Stimulated activated CD8-positive, alpha-beta memory T cell treated with anti-CD3 and anti-CD28 coated beads, Interleukin-12 subunit alpha, Interleukin-12 subunit beta, amount 100 ng/mL, for 1 hour (primary cell): ENCODE data around the gene TXNRD1.
"Not testable (repeated sequence)": the region's sequence is repeated elsewhere in the genome, so short reads cannot be mapped to it uniquely, and the experiment has no call there.

Source experiments
- DNase-seq: peaks from one replicate; pipeline ENCODE4 v3.0.0-alpha.2; 2020; ENCODE audit warnings: low read depth

Gene TXNRD1

DNA sequence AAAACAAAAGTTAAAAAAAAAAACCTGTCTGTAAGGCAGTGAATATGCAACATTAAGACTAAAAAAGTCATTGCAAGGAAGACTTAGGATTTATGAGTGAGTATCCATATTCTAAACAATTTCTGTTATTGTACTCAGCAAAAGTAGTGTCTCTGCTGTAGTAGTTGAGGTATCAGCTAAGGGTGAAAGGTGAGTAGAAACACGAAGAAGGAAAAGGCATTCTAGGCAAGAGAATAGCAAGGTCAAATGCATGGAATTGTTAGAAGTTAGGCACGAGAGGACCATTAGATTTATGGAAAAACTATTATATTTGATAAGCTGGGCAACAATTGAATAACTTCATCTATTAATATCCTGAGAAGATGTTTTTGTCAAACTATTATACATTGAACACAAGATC is 89.8 kb downstream of the TXNRD1 start:
- DNase-seq, result no peak

DNA sequence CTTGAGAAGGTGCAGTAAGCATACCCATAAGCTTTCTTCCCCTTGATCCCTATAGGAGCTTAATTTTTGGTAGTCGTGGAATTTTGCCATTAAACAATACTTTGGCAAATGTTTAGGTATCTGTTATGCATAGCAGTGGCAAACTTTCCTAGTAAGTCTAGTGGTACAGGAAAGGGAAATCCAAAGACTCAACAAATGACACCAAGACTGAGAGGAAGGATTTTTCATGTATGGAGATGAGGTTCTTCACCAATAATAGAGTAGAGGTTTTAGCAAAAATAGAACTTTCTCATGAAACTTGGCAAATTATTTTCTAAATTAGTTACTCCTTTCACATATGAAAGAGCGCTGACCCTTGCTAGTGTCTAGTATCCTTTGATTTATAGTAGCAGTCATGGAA is 90.8 kb downstream of the TXNRD1 start:
- no peak for DNase-seq

DNA sequence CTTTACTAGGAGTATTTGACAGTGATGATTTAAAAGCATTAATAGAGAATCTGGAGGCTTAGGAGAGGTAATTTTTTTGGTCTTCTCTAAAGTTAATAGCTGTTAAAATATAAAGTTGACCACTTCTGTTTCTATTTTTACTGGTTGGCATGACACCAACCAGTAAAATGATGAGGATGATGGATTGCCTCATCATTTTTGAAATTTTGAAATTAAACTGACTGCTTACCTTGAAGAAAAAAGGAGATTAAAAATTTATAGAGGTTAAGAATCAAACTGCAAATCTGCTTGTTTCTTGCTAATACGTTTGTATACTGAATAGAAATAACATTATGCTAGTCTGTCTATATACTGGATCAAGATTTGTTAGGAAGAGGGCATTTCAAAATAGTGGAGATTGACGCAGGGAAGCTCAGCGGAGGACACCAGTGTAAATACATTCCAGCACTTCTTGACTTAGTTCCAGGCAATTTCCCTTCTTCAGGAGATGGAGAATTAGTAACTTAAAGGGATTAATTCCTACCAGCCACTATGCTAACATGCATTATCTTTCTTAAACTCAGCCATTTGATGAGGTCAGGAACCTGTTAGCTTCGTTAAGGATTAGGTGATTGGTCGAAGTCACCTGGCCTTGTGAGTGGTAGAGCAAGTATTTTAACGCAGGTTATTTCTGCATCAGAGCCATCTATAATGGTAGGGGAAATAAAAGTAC is 91.5 kb downstream of the TXNRD1 start:
- no peak for DNase-seq

DNA sequence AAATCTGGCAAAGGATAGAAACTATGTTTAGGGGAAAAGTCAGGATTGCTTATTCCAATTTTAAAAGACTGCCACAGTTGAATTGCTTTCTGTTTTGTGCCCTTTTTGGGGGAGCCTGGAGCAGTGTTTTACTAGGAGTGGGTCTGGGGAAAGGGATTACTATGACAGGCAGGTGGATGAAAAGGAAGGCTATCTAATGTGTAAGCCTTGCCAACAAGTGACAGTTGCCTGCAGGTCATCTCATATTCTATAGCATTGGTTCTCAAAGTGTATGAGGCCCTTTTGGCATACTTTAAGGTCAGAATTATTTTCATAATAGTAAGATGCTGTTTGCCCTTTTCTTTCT is 92.0 kb downstream of the TXNRD1 start:
- no peak for DNase-seq

DNA sequence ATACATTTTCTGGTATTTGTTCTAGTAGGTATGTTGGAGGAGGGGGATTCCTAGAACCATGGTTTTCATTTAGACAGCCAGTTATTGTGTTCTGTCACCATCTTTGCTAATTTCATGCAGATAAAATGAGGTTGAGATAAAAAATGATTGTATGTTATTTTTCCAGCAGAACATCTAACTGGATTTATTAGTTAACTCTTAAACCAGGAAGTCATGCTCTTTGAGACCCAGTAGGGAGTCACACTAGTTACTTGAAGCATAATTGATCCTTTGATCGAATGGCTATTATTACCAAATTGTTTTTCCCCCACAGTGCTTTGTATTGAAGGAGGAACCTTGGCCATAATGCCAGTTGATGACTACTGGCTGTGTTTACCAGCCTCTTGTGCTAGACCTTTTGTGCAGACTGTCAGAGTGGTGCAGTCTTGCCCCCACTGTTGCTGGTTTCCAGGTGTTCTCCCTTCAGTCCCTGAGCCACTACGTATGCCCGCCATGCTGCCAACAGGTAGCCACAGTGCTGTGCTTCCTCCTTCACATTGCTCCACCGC is 93.9 kb downstream of the TXNRD1 start:
- no peak for DNase-seq

DNA sequence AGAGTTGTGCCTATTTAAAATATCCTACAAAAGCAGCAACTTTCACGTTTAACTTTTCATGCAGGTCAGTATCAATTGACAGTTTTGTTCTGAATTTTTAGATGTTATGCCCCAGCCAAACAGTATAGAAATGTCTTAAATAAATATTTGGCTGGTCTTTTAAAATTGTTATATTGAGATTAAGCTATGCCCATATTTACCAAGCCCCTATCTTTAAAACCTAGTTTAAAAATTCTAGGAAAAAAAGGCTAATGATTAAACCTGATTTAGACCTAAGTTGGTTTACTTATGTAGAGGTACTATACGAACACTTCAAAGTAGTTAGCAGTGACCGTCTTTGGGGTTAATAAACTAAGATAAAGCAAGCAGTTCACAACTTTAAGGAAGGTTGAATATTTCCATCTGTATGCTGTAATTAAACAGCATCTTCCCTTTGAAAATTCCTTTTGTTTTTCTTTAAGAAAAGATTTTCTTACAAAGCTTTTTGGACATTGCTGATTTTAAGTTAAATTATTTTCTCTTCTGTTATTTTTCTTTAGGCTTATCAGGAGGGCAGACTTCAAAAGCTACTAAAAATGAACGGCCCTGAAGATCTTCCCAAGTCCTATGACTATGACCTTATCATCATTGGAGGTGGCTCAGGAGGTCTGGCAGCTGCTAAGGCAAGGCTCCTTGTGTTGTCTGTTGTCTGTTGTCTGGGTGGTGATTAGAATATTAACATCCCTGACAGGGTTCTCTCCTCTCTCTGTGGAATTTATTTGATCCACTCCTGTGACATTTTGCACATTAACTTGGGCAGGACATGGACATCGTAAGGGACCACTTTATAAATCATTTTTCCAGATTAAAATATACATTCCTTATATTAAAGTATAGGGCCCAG is 95.4 kb downstream of the TXNRD1 start:
- no peak for DNase-seq

DNA sequence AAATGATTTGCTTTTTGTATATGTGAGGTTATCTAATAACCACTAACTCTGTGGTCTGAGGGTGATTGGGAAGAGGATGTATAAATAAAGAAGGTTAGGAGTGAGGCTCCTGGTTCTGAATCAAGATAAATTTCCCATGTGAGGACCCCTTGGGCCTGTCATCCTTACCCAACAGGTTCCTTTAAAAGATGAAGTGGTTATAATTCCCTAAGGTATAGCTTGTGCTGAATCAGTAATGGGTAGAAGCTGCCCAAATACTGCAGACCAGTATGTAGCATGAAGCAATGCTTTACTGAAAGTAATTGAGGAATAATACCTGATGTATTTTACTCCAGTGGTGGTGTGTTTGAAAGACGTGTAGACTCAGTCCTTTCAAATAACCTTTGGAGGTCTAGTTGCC is 96.6 kb downstream of the TXNRD1 start:
- no peak for DNase-seq

DNA sequence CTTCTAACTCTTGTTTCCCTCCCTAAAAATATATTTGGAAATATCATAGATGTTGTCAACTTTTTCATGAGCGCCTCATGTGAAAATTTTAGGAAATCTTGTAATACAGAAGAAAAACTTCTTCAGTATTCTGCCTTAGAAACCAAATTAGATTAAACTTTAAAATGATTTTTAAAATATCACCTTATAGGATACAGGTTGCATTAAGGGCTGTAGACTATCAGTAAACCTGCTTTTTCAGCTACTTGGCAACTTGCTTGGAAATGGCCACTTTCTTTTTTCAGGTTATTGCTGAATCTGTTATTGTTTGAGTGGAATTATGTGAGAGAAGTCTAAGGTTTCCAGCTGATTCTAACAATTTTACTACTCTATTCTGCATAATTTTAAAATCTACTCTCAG is 97.1 kb downstream of the TXNRD1 start:
- no peak for DNase-seq

DNA sequence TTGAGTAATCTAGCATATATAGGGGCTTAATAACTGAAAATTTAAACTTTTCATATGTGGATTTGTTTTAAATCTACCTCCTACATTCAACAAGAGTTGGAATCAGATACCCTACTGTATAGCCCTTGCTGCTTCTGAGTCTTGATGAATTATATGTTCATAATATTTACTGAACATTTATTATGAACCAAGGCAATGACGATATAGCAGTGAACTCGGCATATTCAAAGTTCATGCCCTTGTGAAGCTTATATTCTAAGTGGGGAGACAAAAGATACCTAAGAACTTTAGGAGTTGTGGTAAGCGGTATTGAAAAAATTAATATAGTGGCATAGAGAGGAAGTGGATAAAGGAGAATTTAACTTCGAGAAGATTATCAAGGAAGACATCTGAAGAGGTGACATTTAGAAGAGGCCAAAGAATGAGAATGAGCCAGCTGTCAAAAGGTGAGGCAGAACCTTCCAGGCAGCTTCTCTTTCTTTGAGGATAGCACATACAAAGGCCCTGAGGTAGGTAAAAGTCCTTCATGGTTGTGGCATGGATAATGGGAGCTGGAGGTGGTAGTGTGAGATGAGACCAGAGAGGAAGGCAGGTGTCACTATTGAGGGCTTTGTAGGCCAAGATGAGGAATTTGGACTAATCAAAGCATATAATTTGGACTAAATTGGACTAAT is 98.1 kb downstream of the TXNRD1 start:
- DNase-seq, result no peak

DNA sequence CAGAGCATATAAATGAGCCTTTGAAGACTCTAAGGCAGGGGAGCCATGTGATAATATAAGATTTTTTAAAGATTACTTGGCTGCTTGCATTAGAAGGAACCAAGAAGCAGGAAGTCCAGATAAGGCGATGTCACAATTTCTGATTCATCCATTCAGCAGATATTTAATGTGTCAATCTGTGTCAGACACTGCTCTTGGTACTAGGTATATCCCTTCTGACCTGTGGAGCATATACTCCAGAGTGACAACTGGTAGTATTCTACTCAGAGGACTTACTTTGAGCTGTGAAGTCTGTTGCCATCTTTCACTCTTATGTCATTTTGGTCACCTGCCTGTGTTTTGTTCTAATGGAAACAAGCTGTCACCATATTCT is 98.6 kb downstream of the TXNRD1 start:
- DNase-seq, result no peak

DNA sequence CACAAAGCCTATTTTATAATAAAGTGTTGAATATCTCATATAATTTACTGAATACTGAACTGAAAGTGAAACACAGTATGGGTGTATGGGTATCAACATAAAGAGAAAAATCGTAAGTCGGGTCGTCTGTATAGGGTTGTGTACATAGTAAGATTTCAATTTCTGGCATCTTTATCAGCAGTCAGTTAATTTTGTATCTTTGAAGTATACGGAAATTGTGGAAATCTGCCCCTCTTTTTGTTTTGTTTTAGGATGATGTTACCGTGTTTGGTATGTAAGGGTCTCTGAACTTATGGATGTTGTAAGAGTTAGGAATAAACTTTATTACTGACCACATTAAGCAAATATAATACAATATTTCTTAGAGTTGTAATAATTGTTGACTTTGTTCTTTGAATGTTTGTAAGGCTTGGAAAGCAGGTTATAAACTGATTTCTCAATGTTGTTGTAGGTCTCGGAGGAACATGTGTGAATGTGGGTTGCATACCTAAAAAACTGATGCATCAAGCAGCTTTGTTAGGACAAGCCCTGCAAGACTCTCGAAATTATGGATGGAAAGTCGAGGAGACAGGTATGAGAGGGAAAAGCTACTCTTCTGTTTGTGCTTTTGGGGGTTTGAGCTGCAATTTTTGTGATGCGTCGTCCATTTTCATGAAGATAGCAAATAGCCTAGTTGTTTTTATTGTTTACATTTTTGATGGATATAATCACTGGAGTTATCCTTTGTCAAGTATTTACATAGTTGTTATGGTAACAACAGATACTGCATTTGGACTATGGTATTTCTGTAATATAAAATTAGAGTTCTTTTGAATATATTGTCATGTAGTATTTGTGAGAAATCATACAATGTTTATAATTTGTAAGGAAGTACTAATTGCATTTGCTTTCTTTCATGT is 100.0 kb downstream of the TXNRD1 start:
- DNase-seq, result no peak

DNA sequence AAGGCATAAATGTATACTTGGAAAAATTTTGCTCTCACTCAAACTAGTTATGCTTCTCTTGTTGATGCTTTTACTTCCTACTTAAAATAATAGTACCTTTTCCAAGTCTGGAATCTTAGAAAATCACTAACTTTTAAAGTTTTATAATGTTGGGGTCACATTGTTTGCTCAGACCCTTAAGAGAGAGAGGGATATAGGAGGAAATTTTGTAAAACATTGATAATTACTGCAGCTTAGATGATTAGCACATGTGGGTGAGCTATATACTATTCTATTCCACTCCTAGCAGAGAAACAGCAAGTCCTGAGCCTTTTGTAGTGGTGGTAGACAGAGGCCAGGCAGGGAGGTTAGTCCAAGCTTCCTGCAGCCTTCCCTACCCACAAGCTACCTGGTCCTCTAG is 101.4 kb downstream of the TXNRD1 start:
- DNase-seq, result no peak

DNA sequence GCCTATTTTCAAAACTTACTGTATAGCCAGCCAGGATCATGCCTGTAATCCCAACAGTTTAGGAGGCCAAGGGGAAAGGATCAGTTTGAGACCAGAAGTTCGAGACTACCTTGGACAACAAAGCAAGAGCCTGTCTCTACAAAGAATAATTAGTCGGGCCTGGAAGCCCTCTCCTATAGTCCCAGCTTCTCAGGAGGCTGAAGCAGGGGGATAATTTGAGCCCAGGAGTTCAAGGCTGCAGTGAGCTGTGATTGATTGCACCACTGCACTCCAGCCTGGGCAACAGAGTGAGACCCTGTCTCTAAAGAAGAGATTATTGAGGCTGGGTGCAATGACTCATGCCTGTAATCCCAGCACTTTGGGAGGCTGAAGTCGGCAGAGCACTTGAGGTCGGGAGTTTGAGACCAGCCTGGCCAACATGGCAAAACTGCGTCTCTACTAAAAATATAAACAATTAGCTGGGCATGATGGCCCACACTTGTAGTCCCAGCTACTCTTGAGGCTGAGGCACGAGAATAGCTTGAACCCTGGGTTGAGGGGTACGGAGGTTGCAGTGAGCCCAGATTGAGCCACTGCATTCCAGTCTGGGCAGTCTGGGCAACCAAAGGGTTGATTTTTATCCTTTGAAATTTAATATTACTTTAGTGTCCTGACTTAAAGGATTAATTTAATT is 102.1 kb downstream of the TXNRD1 start:
- DNase-seq, result no peak

DNA sequence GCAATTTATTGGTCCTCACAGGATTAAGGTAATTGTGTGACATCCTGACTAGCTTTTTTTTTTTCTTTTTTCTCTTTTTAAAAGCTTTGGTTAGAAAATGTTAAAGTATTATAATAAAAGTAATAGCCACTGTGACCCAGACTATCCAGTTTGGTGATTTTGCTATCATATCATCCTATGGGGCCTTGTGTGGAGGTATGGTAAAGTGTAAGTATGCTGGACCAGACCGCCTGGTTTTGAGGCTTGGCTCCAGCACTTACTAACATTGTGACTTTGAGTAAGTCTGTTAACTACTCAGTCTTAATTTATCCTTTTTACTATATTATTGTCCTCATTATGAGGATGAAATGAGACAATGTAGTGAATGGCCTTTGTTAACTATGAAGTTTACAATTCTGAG is 103.4 kb downstream of the TXNRD1 start:
- DNase-seq, result no peak

DNA sequence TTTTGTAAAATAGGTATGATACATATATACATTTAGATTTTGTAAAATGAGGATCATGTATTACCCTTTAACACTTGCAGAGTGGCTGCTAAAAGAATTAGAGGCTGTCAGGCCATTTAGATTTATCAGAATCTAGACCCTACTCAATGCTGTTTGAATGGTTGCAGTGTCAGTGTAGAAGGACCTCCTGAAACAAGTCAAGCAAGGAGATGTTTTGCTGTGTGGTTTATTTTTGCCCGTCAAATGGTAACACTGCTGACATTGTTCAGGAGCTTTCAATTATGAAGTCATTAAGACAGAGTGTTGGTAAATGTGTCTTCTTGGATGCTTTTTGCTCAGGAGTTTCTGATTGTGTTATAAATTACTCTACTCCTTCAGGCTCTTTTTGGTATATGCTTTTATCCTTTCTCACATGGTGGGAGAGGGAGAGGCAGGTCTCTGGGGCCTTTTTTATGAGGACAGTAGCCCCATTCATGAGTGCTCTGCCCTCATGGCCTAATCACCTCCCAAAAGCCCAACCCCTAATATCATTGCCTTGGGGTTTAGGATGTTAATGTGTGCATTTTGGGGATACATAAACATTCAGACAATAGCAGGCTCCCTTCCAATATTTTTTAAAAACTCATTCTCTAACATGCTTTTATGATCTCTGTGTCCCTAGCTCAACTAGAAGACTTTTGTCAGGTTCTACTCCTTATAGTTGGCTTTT is 104.5 kb downstream of the TXNRD1 start:
- DNase-seq, result no peak

DNA sequence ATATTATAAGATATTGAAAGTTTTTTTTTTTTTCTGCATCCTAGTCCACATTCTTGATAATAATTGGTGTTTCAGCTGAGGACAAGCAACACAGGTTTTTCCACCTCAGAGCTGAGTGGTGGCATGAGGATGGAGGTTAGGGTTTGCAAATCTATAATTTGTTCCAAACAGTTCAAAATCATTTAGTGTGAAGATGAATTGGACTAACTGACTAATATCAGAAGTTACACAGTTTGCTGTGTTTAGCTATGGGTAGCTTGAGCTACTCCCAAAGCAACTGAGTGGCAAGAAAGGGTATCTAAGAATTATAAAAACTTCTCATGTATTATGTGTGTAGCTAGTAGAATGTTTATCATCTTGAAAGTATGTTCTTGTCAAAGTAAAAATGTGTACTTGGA is 105.0 kb downstream of the TXNRD1 start:
- DNase-seq, result no peak

DNA sequence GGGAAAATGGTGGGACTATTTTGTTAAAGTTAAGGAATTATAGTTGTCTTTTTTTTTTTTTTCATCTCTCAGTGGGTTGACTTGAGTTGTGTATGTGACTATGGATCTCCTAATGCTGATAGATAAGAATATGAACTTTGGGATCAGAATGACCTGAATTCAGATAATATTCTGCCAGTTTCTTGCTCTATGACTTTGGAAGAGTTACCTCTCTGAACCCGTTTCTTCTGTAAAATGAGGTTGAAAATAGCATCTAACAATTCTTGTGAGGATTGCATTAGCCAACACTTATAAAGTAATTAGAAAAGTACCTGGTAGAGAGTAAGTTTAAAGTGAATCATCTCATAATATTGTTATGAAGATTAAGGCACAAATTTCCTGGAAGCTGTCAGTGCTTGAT is 106.4 kb downstream of the TXNRD1 start:
- no peak for DNase-seq

DNA sequence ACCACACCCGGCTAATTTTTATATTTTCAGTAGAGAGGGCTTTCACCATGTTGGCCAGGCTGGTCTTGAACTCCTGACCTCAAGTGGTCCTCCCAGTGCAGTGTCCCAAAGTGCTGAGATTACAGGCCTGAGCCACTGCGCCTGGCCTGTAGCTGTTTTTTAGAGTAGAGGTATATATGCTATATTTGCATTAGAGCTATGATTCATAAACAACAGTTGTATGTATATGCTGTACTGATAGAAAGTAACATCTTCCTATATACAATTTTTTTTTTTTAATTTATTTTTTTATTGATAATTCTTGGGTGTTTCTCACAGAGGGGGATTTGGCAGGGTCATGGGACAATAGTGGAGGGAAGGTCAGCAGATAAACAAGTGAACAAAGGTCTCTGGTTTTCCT is 107.0 kb downstream of the TXNRD1 start:
- DNase-seq, result not testable (repeated sequence)

DNA sequence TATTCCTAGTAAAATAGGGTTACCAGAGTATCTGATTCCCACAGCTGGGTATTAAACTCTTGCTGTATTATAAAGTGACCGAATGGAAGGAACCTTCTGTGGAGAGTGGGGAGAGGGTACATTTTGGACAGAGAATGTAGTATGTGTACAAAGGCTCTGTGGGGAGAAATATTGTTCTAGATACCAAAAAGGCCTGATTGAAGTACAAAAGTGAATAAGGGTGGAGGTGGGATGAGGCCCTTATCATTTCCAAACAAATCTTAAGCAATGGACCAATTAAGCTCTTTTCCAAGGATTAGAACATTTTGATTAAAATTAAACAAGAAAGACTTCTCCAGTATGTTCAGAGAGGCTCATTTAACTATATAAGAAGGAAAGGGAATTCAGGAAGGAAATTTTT is 108.3 kb downstream of the TXNRD1 start:
- DNase-seq, result no peak

DNA sequence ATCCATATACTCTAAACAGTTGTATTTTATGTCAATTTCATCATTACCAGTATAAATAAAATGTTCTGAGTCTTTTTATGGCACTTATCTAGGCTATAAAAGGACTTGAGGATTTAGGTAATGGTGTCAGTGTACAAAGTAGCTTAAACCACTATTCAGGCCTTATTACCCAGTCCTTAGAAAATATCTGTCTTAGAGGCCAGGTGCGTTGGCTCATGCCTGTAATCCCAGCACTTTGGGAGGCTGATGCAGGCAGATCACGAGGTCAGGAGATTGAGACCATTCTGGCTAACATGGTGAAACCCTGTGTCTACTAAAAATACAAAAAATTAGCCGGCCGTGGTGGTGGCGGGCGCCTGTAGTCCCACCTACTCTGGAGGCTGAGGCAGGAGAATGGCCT is 112.7 kb downstream of the TXNRD1 start:
- DNase-seq, result not testable (repeated sequence)

DNA sequence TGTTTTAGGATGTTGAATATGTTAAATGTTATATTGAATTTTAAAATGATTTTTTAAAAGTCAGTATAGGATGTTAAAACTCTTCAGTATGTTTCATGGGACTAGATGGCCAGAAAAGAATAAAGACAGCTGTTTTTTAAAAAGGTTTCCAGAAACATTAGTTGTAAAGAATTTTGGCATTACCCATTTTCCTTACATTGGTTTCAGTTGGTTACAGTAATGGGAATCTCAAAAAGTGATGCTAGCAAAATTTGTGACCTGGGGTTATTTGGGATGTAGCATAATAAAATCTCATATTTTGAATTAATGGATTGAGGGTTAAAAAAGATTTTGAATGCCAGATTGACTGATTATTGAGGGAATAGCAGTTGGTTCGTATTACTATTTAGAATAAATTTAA is 113.2 kb downstream of the TXNRD1 start:
- no peak for DNase-seq
